ENCODE results near the gene PRKAR2A. TPM values are rescaled to one million over a fixed set of nuclear protein-coding genes. Genes with fewer than 3 reads are reported as not detected.

Gene PRKAR2A
- total RNA-seq, 1 experiment from 2014 or later = 61.3 TPM

- POLR2A ChIA-PET = no interaction called here
- no peak for TF ChIP-seq CTCF (IDR thresholded peaks at IDR 0.05; ENCODE audit: unreplicated experiment)
- DNase-seq (ENCODE audit: unreplicated experiment) = no peak
- TSS peak; percentile 9 for BruUV-seq (replicated peaks)
- H3K27ac Mint-ChIP-seq (ENCODE audit: low read depth, unreplicated experiment) = no peak overlapping the region
- CTCF ChIA-PET = interaction anchor here (1.9 to 3.0 kb wide), 2 partner anchors 8 to 11 kb away, joined by 5 to 14 read pairs; no protein-coding TSS in a partner anchor
- no peaks in the 10 kb centered on the region for H3K9me3 Mint-ChIP-seq (ENCODE audit: unreplicated experiment)
- no peak overlapping the region for H3K4me3 Mint-ChIP-seq (ENCODE audit: unreplicated experiment)
- H3K36me3 Mint-ChIP-seq (ENCODE audit: insufficient read depth, unreplicated experiment) = peaks cover 67% of the 10 kb centered on the region
- H3K4me1 Mint-ChIP-seq (ENCODE audit: insufficient read depth, unreplicated experiment) = no peaks in the 10 kb centered on the region
- intact Hi-C loops (cut with micrococcal nuclease) = no loop called here
- no peaks in the 10 kb centered on the region for H3K27me3 Mint-ChIP-seq (ENCODE audit: insufficient read depth, unreplicated experiment)
These were observed 96.8 kb downstream of the PRKAR2A start for GRCh38 chr3:48750856-48751255.

GRCh38 chr3:48748754-48749153 lies 98.9 kb downstream of the PRKAR2A start:
- no peaks in the 10 kb centered on the region for H3K9me3 Mint-ChIP-seq (ENCODE audit: unreplicated experiment)
- no peak for DNase-seq (ENCODE audit: unreplicated experiment)
- H3K27ac Mint-ChIP-seq (ENCODE audit: low read depth, unreplicated experiment) = no peak overlapping the region
- POLR2A ChIA-PET = interaction anchor here (0.7 to 1.5 kb wide), 2 partner anchors 32 to 410 kb away, joined by 5 to 6 read pairs; partner anchors contain the start of gene IP6K2
- H3K4me1 Mint-ChIP-seq (ENCODE audit: insufficient read depth, unreplicated experiment) = no peaks in the 10 kb centered on the region
- TF ChIP-seq CTCF (IDR thresholded peaks at IDR 0.05; ENCODE audit: unreplicated experiment) = no peak
- H3K27me3 Mint-ChIP-seq (ENCODE audit: insufficient read depth, unreplicated experiment) = no peaks in the 10 kb centered on the region
- H3K4me3 Mint-ChIP-seq (ENCODE audit: unreplicated experiment) = no peak overlapping the region
- H3K36me3 Mint-ChIP-seq (ENCODE audit: insufficient read depth, unreplicated experiment) = peaks cover 65% of the 10 kb centered on the region
- CTCF ChIA-PET = interaction anchor here (0.5 to 3.0 kb wide), 2 partner anchors 9 to 180 kb away, joined by 3 to 14 read pairs; no protein-coding TSS in a partner anchor
- intact Hi-C loops (cut with micrococcal nuclease) = no loop called here
- no TSS peak for BruUV-seq (replicated peaks)

- Mint-ChIP-seq H3K4me1 (ENCODE audit: insufficient read depth, unreplicated experiment) (no peaks in the 10 kb centered on the region), H3K36me3 (ENCODE audit: insufficient read depth, unreplicated experiment) (peaks cover 56% of the 10 kb centered on the region), H3K9me3 (ENCODE audit: unreplicated experiment) (no peaks in the 10 kb centered on the region), H3K27ac (ENCODE audit: low read depth, unreplicated experiment) (no peak overlapping the region), H3K27me3 (ENCODE audit: insufficient read depth, unreplicated experiment) (no peaks in the 10 kb centered on the region), H3K4me3 (ENCODE audit: unreplicated experiment) (no peak overlapping the region)
- no peak for DNase-seq (ENCODE audit: unreplicated experiment)
- TF ChIP-seq CTCF (IDR thresholded peaks at IDR 0.05; ENCODE audit: unreplicated experiment) = no peak
- TSS peak; percentile 5 for BruUV-seq (replicated peaks)
- intact Hi-C loops (cut with micrococcal nuclease) = no loop called here
- CTCF ChIA-PET = no interaction called here
- POLR2A ChIA-PET = interaction anchor here (0.5 kb wide), 1 partner anchor 100 kb away, joined by 3 read pairs; the partner anchor contains the start of gene PRKAR2A
These were observed 100.0 kb downstream of the PRKAR2A start for GRCh38 chr3:48747706-48748105.

GRCh38 chr3:48747015-48747615 lies 100.6 kb downstream of the PRKAR2A start:
- no peaks in the 10 kb centered on the region for H3K27me3 Mint-ChIP-seq (ENCODE audit: insufficient read depth, unreplicated experiment)
- peaks cover 50% of the 10 kb centered on the region for H3K36me3 Mint-ChIP-seq (ENCODE audit: insufficient read depth, unreplicated experiment)
- TF ChIP-seq CTCF (IDR thresholded peaks at IDR 0.05; ENCODE audit: unreplicated experiment) = no peak
- no peak overlapping the region for H3K4me3 Mint-ChIP-seq (ENCODE audit: unreplicated experiment)
- H3K27ac Mint-ChIP-seq (ENCODE audit: low read depth, unreplicated experiment) = no peak overlapping the region
- intact Hi-C loops (cut with micrococcal nuclease) = no loop called here
- no TSS peak for BruUV-seq (replicated peaks)
- no peaks in the 10 kb centered on the region for H3K9me3 Mint-ChIP-seq (ENCODE audit: unreplicated experiment)
- H3K4me1 Mint-ChIP-seq (ENCODE audit: insufficient read depth, unreplicated experiment) = no peaks in the 10 kb centered on the region
- ChIA-PET POLR2A (interaction anchor here (0.5 kb wide), 1 partner anchor 100 kb away, joined by 3 read pairs; the partner anchor contains the start of gene PRKAR2A), CTCF (interaction anchor here (0.7 kb wide), 1 partner anchor 11 kb away, joined by 3 read pairs; no protein-coding TSS in a partner anchor)
- DNase-seq (ENCODE audit: unreplicated experiment) = no peak

Measured in MCF 10A (cell line).